HG03432 (cell line): ENCODE results near the gene PRKCG.

Experiments
- ATAC-seq: cut with Tn5 transposase; IDR thresholded peaks from one replicate; pipeline ENCODE4 v1.9.1; 2021; ENCODE audit warnings: mild to moderate bottlenecking, moderate library complexity; ENCODE audit not compliant: unreplicated experiment

Gene PRKCG

DNA sequence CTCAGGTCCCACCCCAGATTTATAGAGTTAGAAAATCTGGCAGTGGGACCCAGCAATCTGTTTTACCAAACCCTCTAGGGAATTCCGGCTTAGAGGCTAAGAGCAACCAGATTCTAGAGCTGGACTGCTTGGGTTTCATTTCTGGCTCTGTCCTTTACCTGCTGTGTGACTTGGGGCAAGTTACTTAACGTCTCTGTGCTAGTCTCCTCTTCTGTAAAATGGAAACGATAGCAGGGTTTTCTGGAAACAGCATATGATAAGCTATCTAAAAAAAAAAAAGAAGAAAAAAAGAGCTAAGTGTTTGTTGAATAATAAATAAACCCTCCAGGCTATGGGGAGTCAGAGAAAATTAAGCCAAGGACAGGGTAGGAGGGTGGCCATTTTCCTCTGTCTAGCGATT lies 15.5 kb downstream of the PRKCG start:
- ATAC-seq = no peak

DNA sequence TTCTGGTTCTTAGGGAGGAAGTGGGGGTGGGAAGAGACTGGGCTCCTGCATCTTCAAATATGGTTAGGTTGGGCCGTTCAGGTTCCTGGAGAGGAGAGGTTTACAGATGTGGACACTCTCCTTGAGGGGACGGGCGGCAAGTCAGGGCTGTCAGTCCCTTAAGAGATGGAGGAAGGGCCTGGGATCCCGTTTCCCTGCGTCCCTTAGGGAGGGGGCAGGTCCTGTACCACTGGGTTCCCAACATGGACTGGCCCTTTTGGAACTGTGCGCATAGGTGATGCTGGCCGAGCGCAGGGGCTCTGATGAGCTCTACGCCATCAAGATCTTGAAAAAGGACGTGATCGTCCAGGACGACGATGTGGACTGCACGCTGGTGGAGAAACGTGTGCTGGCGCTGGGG lies 16.2 kb downstream of the PRKCG start:
- ATAC-seq = no peak

DNA sequence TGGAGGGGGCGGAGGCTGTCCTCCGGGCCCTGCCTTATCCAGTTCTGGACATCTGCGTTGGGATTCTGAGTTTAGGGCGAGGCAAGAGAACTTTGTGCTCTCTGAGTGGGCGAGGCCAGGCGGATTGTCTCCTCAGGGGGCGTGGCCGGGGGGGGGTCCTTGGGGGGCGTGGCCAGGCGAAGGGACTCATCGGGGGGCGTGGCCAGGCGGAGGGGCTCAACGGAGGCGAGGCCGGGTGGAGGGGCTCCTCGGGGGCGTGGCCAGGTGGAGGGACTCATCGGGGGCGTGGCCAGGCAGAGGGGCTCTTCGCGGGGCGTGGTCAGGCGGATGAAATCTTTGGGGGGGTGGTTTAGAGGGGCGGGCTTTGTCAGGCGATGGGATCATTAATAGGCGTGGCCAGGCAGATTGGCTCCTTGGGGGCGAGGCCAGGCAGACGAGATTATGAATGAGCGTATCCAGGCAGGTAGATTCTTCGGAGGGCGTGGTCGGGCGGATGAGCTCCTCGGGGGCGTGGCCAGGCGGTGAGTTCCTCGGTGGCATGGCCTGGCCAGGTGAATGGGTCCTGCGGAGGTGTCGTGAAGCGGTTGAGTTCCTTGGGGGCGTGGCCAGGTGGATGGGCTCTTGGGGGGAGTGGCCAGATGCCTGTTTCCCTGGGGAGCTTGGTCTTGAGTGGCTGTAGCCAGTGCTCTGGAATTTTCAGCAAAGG lies 16.8 kb downstream of the PRKCG start:
- ATAC-seq = no peak

DNA sequence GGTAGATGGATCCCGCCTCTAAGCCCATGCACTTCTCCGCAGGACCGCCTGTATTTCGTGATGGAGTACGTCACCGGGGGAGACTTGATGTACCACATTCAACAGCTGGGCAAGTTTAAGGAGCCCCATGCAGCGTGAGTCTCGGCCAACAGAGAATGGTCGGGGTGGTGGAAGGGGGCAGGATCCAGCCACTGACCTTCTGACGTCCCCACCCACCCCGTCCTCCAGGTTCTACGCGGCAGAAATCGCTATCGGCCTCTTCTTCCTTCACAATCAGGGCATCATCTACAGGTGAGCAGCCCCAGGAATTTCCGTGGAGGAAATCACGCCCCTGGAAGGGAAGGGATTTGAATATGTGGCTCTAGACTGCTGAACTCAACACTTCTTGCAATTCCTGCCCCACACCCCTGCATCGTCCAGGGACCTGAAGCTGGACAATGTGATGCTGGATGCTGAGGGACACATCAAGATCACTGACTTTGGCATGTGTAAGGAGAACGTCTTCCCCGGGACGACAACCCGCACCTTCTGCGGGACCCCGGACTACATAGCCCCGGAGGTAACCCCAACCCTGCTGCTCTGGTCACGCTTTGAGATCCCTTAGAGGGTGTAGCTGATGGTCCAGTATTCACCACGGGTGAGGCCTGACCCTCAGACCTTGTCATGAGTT lies 18.3 kb downstream of the PRKCG start:
- ATAC-seq = no peak

DNA sequence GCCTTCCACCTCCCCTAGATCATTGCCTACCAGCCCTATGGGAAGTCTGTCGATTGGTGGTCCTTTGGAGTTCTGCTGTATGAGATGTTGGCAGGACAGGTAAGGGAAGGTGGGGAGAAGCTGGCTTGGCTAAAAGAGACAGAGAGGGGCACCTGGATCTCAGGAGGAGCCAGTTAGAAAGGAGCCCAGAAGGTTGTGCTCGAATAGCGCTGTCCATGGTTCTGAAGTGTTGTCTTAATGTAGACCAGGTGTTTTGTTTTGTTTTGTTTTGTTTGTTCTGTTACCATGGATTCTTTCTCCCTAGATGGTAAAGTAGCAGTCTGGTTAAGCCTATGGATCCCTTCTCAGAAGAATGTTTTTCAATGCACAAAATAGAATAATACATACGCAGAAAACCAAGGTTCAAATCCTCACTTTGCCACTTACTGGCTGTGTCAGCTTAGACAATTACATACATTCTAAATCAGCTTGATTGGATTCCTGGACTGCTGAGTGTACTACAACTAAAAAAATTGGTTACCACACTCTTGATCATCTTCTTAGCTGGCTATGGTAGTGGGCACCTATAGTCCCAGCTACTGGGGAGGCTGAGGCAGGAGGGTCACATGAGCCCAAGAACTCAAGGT lies 21.2 kb downstream of the PRKCG start:
- no peak for ATAC-seq

DNA sequence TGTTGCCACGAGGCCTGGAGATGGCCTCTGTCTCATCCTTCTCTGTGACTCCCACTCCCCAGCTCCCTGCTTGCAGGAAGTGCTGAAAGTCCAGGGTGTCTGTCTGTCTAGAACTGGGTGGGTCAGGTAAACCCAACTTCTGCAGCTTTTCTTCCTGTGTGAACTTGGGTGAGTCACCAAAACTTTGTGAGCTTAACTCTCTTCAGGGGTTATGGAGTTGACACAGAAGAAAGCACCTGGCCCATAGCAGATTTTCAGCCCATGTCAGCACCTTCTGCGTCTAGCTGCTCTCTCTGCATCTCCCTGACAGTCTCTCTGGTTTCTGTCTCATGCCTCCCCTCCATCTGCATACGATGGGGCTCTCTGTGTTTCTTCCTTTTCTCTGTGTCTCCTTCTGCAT lies 22.9 kb downstream of the PRKCG start:
- no peak for ATAC-seq

DNA sequence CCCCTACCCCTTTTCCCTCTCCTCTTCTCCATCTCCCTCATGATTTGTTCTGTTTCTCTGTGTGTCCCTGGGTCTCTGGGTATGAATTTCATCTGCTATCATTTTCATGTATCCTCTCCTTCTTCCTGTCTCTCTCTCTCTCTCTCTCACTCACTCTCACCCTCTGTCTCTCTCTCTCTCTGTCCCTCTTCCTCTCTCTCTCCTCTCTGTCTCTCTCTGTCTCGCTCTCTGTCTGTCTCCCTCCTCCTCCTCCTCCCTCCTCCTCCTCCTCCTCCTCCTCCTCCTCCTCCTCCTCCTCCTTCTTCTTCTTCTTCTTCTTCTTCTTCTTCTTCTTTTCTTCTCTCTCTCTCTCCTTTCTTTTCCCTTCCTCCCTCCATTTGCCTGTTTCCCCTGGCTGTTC lies 23.8 kb downstream of the PRKCG start:
- ATAC-seq = no peak

DNA sequence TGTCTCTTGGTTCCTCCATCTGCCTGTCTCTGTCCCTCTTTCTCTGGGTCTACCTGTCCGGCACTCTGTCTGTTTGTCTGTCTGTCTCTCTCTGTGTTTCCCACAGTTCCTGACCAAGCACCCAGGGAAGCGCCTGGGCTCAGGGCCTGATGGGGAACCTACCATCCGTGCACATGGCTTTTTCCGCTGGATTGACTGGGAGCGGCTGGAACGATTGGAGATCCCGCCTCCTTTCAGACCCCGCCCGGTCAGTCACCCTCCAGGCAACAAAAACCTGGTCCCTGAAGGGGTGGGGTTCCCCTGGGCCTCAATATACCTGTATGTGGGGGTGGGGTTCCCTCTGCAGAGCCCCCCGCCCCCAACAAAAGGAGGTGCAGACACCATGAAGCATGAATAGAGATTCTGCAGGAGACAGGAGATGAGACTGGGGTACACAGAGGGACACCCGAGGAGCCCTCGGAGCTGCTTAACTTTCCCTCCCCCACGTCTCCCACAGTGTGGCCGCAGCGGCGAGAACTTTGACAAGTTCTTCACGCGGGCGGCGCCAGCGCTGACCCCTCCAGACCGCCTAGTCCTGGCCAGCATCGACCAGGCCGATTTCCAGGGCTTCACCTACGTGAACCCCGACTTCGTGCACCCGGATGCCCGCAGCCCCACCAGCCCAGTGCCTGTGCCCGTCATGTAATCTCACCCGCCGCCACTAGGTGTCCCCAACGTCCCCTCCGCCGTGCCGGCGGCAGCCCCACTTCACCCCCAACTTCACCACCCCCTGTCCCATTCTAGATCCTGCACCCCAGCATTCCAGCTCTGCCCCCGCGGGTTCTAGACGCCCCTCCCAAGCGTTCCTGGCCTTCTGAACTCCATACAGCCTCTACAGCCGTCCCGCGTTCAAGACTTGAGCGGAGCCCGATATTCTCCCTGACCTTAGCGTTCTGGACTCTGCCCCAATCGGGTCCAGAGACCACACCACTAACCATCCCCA lies 24.5 kb downstream of the PRKCG start:
- ATAC-seq = no peak

DNA sequence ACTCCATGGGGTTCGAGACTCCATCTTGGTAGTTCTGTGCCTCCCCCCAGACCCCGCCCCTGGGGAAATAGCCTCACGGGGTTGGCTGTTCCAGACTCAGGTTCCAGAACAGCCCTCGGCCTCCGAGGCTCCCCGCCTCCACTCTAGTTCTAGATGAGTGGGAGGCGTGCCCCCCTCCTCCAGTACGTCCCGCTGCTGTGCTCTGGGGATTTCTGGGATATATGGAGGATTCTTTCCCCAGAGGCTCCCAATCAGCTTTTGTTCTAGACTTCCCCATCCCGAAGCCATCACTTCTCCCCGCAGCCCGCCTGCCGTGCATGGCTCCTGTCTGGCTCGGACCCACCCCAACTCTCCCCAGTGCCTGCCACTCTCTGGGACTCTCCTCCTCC lies 25.2 kb downstream of the PRKCG start:
- ATAC-seq = no peak

DNA sequence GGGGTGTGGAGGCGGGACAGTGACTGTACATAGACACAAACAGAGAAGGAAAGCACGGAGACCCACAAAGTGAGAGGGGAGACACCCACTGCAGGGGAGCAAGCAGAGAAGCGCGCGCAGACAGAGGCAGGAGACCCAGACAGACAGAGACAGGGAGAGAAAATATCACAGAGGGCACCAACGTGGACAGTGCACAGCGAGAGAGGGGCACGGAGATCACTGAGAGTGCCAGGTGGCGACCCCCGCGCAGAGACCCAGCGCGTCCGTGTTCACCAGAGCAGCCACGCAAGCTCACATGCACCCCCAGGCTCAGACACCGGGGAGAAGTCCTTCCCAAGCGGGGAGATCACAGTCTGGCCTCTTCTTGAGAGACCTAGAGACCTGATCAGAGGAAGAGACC lies 25.7 kb downstream of the PRKCG start:
- ATAC-seq = no peak

DNA sequence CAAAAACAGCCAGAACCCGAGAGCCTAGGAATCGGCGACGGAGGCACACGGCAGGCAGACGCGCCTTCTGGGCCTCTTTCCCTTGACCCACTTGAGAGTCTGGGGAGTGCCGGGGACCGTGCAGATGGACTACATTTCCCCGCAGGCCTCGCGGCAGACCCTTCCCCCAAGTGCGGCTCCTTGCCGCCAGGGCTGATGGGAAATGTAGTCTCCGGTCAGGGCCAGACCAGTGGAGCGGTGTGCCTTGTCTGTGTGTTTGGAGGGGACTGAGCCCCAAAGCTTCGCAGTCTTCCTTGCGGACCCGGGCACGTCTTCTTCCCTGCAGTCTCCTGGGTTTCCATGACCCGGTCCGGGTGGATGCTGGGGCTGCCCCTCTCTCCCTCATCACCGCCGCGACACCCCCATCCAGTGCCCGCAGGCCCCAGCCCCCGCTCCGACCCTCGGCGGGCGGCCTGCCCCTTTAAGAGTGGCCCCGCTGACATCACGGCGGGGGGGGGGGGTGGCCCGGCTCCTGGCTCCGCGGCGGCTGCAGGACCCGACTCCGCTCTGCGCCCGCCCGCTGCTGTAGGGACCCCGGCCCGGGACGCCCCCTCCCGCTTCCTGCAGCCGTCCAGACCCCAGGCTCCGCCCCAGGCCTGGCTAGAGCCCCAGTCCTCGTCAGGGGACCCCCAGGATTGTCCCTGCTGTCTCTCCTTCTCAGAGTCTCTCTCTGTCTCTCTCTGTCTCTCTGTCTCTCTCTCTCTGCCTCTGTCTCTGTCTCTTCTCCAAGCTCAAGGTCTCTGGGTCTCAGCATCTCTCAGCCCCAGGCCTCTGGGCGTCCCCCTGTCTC lies 26.3 kb downstream of the PRKCG start:
- ATAC-seq = no peak

DNA sequence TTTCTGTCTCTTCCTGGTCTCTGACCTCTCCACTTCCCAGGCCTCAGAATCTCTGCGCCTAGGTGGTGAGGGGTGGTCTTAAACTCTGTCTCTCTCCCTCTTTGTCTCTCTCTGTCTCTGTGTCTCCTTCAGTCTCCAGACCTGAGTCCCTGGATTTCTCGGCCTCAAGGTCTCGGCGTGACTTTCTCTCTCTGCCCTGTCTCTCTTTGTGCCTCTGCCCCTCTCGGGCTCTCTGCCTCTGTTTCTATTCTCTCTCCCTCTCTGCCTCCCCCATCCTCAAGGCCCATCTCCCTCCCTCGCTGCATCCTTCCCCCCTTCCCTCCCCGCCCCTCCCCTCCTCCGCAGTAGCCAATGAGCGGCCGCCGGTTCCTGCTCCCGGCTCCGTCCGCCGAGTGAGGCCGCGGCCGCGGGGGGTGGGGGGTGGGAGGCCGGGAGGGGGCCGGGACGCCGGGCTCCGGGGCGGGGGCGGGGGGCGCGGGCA lies 27.0 kb downstream of the PRKCG start, which contains the start of gene CACNG7:
Gene CACNG7, plus strand, starts transcription at position 344 of the 481 bp plus-strand sequence. CDS start 3,554 bp downstream, outside the sequence.
- ATAC-seq = no peak

DNA sequence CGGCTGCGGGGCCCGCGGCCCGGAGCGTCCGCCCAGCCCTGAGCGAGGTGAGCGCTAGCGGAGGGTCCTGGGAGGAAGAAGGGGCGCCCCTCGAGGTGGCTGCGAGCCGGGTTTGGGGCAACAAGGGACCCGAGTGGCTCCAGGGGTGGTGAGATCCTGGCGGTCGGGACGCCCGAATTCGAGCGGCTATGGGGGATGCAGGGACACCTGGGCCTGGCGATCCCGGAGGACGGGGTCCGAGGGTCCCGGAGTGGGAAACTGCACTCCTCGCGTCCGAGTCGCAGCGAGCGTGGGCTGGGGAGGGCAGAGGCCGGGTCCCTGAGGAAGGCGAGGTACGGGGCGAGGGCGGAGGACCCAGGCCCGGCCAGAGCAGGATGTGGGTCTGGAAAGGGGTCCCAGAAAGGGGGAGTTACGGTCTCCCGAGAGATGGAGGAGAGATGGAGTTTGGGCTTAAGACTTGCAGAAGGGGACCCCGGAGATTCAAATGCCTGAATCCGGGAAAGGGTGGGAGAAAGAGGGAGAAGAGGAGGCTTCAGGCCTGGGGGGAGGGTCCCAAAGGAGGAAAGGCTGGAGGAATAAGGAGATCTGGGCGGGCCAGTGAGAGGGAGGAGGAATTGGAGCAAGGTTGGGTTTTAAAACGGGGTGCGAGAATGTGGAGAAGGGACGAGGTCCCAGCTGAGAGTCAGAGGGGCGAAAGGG lies 27.6 kb downstream of the PRKCG start:
- no peak for ATAC-seq

DNA sequence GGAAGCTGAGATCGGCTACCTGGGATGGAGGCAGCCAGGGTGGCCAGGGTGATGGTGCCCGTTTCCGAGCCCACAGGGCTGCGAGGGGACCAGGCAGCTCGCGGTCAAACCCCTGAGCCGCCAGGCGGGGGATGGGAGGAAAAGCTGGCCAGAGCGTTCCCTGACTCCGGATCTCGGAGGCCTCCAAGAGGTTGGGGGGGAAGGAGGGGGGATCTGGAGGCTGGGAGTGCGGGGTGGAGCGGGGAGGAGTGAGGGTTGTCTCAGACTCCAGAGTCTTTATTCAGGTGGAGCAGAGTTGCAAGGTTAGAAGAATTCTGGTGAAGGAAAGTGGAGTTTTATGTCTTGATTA lies 28.1 kb downstream of the PRKCG start:
- no peak for ATAC-seq

DNA sequence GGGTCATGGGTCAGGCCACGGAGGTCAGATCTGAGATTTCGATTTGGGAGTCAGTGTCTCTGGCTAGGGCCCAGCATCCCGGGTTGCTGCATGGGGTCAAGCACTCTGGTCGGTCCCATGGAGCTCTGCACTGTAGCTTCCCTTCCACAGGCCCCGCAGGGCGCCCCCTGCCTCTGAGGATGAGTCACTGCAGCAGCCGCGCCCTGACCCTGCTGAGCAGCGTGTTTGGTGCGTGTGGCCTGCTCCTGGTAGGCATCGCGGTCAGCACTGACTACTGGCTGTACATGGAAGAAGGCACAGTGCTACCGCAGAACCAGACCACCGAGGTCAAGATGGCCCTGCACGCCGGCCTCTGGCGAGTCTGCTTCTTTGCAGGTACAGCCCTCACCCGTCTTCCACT lies 30.7 kb downstream of the PRKCG start:
- ATAC-seq = no peak

DNA sequence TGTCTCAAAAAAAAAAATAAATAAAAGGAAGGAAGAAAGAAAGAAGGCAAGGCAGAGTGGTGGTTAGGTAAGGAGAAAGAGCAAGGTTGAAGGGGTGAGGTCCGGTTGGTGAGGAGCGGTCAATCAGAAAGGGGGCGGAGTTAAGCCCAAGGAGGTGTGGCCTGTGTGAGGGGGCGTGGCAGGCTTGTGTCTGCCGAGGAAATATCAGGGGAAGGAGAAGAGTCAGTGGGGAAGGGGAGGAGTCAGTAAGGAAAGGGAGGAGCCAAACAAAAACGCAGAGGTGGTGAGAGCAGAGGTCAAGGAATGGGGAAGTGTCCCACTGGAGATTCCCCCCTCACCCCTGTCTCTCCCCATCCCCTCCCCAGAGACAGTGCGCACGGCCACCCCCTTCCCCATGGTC lies 33.0 kb downstream of the PRKCG start:
- ATAC-seq = no peak

DNA sequence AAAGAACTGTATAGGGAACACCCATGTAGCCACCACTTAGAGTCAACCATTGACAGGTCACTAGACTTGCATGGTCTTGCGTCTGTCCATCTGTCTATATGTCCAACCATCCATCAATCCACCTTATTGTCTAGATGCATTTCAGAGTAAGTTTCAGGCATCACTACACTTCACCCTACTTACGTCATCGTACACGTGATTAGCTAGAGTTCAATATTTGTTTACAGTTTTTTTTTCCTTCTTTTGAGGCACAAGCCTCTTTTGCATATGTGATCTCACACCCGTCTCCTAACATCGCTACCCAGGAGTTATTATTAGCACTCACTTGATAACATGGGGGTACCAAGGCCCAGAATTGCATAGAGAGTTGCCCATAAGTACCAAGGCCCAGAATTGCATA lies 34.0 kb downstream of the PRKCG start:
- no peak for ATAC-seq

DNA sequence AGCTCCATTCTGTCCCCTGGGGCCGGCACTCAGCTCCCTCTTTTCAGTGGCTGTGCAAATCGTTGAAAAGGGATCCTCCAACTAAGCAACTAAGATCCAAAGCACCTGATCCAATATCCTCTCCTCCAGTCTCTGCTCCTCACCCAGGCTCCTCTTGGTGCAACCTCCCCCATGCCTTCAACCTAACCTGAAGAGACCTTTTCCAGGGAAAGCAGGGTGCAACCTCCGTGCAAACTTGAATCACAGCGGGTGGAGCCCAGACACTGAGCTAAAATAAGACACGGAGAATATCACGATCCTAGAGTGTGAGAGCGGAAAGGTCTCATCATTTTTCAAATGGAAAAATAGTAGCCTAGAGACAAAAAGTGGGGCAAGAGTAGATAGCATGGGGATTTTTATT lies 35.4 kb downstream of the PRKCG start:
- no peak for ATAC-seq

DNA sequence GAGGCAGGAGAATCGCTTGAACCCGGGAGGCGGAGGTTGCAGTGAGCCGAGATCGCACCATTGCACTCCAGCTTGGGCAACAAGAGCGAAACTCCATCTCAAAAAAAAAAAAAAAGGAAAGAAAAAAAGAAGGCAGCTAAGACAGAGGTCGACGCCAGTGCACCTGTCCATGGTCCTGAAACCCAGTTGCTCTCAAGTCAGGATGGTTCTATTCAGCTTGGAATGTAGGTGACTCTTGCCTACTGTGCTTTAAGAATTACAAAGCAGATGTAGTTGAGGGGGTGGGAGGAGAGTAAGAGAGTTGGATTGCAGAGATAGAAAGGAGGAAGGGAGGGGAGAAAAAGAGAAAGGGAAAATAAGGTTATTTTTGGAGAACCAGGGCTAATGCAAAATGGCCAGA lies 45.7 kb downstream of the PRKCG start:
- no peak for ATAC-seq

DNA sequence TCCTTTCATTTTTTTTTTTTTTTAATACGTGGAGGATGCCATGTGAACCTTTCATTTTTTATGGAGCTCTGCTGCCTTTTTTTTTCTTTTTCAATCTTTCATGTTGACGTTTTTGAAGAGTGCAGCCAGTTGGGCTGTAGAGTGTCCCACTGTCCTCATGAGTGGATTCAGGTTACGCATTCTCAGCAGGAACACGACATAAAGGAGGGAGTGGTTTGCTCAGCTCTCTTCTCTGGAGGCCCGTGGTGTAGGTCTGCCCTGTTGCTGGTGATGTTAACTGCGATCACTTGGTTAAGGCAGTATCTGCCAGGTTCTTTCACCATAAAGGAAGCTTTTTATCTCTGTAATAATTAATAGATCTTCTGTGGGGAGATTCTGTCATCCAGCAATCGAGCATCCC lies 54.0 kb downstream of the PRKCG start:
- no peak for ATAC-seq
